NCI-H345 (cell line): ENCODE data around the gene ACCS.

Experiments used
- DNase-seq: peaks from one replicate; lab custom pipeline; 2025; lab: John Stamatoyannopoulos, UW

ACCS gene

GRCh38 chr11:44065841-44066731 lies at the start of gene ACCS:
TSS of gene ACCS (plus strand) at chr11:44066270. CDS start at chr11:44067628, 1,358 bp downstream.
- DNase-seq: peak; percentile 78

GRCh38 chr11:44016546-44017442 lies 49.3 kb upstream of the ACCS start:
- no peak for DNase-seq

- no peak for DNase-seq
These were observed 48.5 kb upstream of the ACCS start for GRCh38 chr11:44017443-44018126.

GRCh38 chr11:44018127-44018521 lies 47.9 kb upstream of the ACCS start:
- DNase-seq: no peak

GRCh38 chr11:44018829-44019228 lies 47.2 kb upstream of the ACCS start:
- no peak for DNase-seq

GRCh38 chr11:44024977-44025376 lies 41.1 kb upstream of the ACCS start:
- DNase-seq: no peak

GRCh38 chr11:44025727-44026126 lies 40.3 kb upstream of the ACCS start:
- DNase-seq: no peak

GRCh38 chr11:44028401-44028800 lies 37.7 kb upstream of the ACCS start:
- no peak for DNase-seq

GRCh38 chr11:44028816-44029506 lies 37.1 kb upstream of the ACCS start:
- DNase-seq: no peak

- DNase-seq: no peak
These were observed 36.6 kb upstream of the ACCS start for GRCh38 chr11:44029507-44029845.

- no peak for DNase-seq
These were observed 35.8 kb upstream of the ACCS start for GRCh38 chr11:44029977-44030911.

- no peak for DNase-seq
These were observed 35.1 kb upstream of the ACCS start for GRCh38 chr11:44030996-44031395.

GRCh38 chr11:44031549-44031948 lies 34.5 kb upstream of the ACCS start:
- no peak for DNase-seq

- DNase-seq: no peak
These were observed 33.6 kb upstream of the ACCS start for GRCh38 chr11:44032299-44033085.

- no peak for DNase-seq
These were observed 32.6 kb upstream of the ACCS start for GRCh38 chr11:44033411-44033850.

GRCh38 chr11:44033856-44034255 lies 32.2 kb upstream of the ACCS start:
- no peak for DNase-seq

GRCh38 chr11:44034639-44035038 lies 31.4 kb upstream of the ACCS start:
- DNase-seq: no peak

- peak; percentile 56 for DNase-seq
These were observed 29.0 kb upstream of the ACCS start for GRCh38 chr11:44036811-44037657.

- no peak for DNase-seq
These were observed 28.4 kb upstream of the ACCS start for GRCh38 chr11:44037658-44037998.
